HG02840 (cell line): ENCODE data around the gene ANKRD36B.
"Not testable (repeated sequence)": the region's sequence is repeated elsewhere in the genome, so short reads cannot be mapped to it uniquely, and the experiment has no call there.

Experiments
- ATAC-seq: cut with Tn5 transposase; IDR thresholded peaks from one replicate; pipeline ENCODE4 v1.9.1; 2021; ENCODE audit warnings: mild to moderate bottlenecking, moderate library complexity, moderate number of reproducible peaks; ENCODE audit not compliant: unreplicated experiment, low FRiP score

The ANKRD36B gene

DNA sequence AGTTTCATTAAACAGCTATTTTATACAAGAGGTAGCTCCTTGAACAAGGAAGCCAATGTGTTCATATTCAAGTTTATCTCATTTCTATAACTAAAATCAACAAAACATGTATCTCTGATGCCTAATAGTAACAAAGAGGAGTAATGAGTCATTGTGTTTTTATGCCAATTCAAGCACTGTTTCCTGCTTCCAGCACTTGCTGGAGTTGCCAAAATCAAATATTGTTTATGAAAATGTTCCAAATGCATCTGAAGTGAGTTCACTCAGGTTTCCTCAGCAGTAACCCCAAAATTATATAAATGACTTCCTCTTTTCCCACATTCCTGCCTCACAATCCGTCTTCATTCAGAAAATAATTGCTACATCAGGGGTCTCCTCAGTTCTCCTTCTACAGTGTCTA is 39.2 kb downstream of the ANKRD36B start:
- not testable (repeated sequence) for ATAC-seq

DNA sequence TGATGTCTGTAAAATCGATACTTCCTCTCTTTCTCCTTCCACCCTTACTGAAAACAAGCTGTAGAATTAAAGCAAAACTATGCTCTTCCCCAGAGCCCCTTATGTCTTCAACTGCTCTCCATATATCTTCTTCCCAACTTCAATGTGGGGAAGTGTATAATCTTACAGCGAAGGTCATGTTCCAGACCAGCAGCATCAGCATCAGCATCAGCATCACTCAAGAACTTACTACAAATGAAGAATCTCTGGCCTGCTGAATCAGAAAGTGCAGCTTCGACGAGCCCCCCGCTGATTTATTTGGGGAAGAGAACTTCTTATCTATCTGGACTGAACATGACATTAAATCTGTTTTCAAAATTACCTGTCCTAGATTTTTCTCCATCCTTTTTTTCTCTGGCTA is 40.6 kb downstream of the ANKRD36B start:
- ATAC-seq, result not testable (repeated sequence)

DNA sequence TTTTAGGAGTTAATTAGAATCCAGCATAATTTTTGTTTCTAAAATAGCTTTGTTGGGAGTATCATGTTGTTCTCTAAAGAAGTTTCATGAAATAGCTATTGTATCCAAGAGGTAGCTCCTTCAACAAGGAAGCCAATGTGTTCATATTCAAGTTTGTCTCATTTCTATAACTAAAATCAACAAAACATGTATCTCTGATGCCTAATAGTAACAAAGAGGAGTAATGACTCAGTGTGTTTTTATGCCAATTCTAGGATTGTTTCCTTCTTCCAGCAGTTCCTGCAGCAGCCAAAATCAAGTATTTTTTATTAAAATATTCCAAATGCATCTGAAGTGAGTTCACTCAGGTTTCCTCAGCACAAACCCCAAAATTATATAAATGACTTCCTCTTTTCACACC is 41.1 kb downstream of the ANKRD36B start:
- not testable (repeated sequence) for ATAC-seq

GRCh38 chr2:97546711-97547110 is 43.0 kb downstream of the ANKRD36B start:
- ATAC-seq, result no peak

DNA sequence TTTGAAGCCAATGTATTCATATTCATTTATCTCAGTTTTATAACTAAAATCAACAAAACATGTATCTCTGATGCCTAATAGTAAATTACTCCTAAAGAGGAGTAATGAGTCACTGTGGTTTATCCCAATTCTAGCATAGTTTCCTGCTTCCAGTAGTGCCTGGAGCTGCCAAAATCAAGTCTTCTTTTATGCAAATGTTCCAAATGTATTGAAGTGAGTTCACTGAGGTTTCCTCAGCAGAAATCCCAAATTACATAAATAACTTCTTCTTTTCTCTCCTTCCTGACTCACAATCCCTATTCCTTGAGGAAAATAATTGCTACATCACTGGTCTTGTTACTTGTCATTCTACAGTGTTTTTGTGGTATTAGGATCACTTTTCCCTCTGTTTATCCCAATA is 44.8 kb downstream of the ANKRD36B start:
- not testable (repeated sequence) for ATAC-seq

GRCh38 chr2:97525904-97526303 is 63.8 kb downstream of the ANKRD36B start:
- not testable (repeated sequence) for ATAC-seq

DNA sequence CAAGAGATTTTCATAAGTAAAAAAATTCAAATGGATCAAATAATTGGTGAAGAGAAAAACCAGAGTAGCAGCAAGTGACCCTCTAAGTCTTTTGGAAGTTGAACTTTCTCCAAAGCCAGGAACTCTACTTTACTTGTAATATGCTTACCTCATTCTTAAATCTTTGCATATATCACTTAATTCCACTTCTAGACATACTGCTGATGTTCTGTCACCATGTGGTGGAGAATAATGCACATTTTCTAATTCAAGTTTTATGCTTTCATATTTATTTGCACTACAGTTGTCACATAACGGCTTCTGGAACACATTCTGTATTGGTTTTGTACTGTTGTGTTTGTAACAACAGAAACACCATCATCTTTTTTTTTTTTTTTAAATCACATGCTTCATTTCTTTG is 65.9 kb downstream of the ANKRD36B start:
- ATAC-seq, result not testable (repeated sequence)

- not testable (repeated sequence) for ATAC-seq
Measured at GRCh38 chr2:97522916-97523555, 66.6 kb downstream of the ANKRD36B start.

DNA sequence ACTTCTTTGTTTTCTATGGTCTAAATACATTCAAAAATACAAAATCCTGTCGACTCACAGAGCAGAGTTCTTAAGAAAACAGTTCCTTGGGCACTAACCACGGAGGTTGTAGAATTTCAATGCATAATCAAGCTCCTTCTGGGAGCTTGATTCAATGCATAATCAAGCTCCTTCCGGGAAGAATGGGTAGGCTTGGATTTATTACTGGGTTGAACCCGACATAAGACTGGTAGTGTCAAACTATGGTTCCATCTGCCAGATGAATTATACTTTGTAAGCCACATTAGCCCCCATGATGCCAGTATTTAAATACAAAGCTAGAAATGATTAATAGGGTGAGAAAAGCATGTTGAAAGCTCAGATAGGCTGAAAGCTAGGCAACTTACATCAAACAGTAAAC is 94.0 kb downstream of the ANKRD36B start:
- not testable (repeated sequence) for ATAC-seq

DNA sequence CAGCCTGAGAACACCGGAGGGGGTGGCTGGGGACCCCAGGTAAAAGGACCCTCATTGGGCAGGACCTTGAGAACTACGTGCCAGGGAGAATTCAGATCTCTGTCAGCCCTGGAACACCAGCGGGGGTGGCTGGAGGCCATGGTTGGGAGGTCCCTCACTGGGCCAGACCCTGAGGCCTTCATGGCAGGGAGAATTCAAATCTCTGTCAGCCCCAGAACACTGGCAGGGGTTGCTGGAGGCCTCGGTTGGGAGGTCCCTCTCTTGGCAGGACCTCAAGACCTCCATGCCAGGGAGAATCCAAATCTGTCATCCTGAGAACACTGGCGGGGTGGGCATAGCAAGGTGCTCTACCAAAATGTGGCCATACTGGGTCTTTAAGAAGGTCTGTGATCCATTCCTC is 99.5 kb downstream of the ANKRD36B start:
- not testable (repeated sequence) for ATAC-seq
